Adrenal gland (tissue), 12 donors: Measurements from ENCODE around the gene RABGAP1L. TPM values are rescaled to one million over a fixed set of nuclear protein-coding genes. Genes with fewer than 3 reads are reported as not detected.

Experiments used
- DNase-seq, 7 donors: peaks; one replicate each; pipeline ENCODE4 v3.0.0-alpha.2; 2019 to 2020
- H3K27ac ChIP-seq, 5 donors: fragments of 200-600 bp; sonication (generic) in 4 of 5; 1 replicate in 3 of 5; 2 replicates in 2 of 5; pipeline versions ENCODE4 v1.5.1 to v1.8.0; 2016 to 2020; ENCODE audit warnings: mild to moderate bottlenecking in 1 of 5
- H3K27me3 ChIP-seq: fragments of 200-600 bp; 2 replicates; pipeline ENCODE4 v1.8.0; 2021
- H3K36me3 ChIP-seq, 2 donors: fragments of 200-600 bp; replicated peaks in 1 of 2; 1 replicate in 1 of 2; 2 replicates in 1 of 2; pipeline versions ENCODE4 v1.5.1 to v1.8.0; 2018 to 2022
- H3K4me1 ChIP-seq, 2 donors: fragments of 200-600 bp; replicated peaks in 1 of 2; 1 replicate in 1 of 2; 2 replicates in 1 of 2; pipeline versions ENCODE4 v1.5.1 to v1.8.0; 2018 to 2021
- H3K4me3 ChIP-seq, 4 donors: fragments of 200-600 bp; sonication (generic) in 3 of 4; one replicate each; pipeline ENCODE4 v1.5.1; 2016 to 2018
- H3K9me3 ChIP-seq, 3 donors: fragments of 200-600 bp; sonication (generic) in 1 of 3; replicated peaks in 1 of 3; 1 replicate in 2 of 3; 2 replicates in 1 of 3; pipeline versions ENCODE4 v1.5.1 to v1.8.0; 2016 to 2021
- POLR2A ChIP-seq, 2 donors: fragments of 450-650 bp; IDR thresholded peaks; one replicate each; pipeline ENCODE4 v1.6.1; 2017; ENCODE audit warnings: antibody characterized with exemption in 2 of 2, mild to moderate bottlenecking in 2 of 2, moderate library complexity in 1 of 2
- WGBS, 4 donors: extraction: QIAGEN DNeasy Blood & Tissue Kit in 2 of 4; methylation state at CpG; one replicate each; pipeline versions ENCODE4 v1.1.5 to v1.1.7; 2013 to 2017; 5-methylcytosine and 5-hydroxymethylcytosine counted together
- intact Hi-C, 2 donors: fragments of 100-400 bp; cut with DNase I; formaldehyde crosslinking; loops; one replicate each; pipeline versions ENCODE4 v1.14.1 to v1.15.0; 2022 to 2023
- polyA plus RNA-seq, 3 donors: library from polyadenylated mRNA; stranded (reverse); fragments of 200-250 nt in 2 of 3; fragments of 350-450 nt in 1 of 3; fragmentation: Illumina TruSeq in 1 of 3; extraction: RNeasy Lipid Tissue Mini Kit (QIAGEN cat#74804) in 1 of 3; gene quantifications; one replicate each; pipeline ENCODE4 v1.2.3, GENCODE V29; 2013 to 2014
- total RNA-seq, 9 donors: library from RNA; depleted of rRNA in 4 of 9; stranded (reverse); fragments of >200 nt in 4 of 9; fragments of 120-200 nt in 1 of 9; fragmentation: NEBNext Ultra II Directional in 1 of 9; extraction: Animal tissue kit (Norgen Biotek cat#: 25700) in 1 of 9; gene quantifications; one replicate each; pipeline versions ENCODE4 v1.1.0 to v1.2.4, GENCODE V29; 2013 to 2023
- TF ChIP-seq, protein P1 (sequence below), 6 experiments: fragments of 450-650 bp in 4 of 6; fragments of 200-600 bp in 2 of 6; sonication (generic) in 1 of 6; IDR thresholded peaks; 1 replicate in 5 of 6; 2 replicates in 1 of 6; pipeline versions ENCODE4 v1.5.1 to v1.8.0; 2016 to 2021; ENCODE audit warnings: antibody characterized with exemption in 6 of 6, mild to moderate bottlenecking in 2 of 6, moderate library complexity in 1 of 6
- donor health status: healthy with polysubstance abuse.
- donor health status: Bipolar disorder and iron deficiency.
- donor health status: DM: yes; HTN: yes; CAD: no.
- donor health status: DM: no; HTN: no; CAD: no.
- donor health status: DM: no; HTN: no; CAD: no.
- donor health status: DM: yes; HTN: yes; CAD: no.

RABGAP1L gene
- total and polyA plus RNA-seq, 12 donors, result 10.4 to 29.9 (median 19.7) TPM

DNA sequence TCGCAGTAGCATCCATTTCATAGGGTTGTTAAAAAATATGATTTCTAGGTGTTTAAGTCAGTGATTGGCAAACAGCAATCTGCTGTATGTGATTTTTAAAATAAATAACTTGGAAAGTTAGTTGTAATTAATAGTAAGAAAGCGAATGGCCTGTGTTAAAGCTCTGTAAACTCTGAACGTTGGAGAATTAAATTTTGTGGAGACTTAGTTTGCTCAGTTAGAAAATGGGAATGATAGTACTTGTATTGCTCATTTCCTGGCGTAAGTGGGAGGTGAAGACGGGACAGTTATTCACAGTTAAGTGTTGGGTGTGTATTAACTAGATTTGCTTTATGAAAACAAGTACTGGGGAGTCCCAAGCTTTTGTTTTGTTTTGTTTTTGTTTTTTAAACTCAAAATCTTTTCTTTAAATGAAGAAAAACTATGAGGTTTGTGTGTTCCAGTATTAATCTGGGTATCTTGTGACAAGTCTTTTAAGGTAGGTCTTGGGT lies 841.4 kb downstream of the RABGAP1L start:
- no peak for TF ChIP-seq POLR2A (IDR thresholded peaks at IDR 0.05)
- TF ChIP-seq, protein P1, sequence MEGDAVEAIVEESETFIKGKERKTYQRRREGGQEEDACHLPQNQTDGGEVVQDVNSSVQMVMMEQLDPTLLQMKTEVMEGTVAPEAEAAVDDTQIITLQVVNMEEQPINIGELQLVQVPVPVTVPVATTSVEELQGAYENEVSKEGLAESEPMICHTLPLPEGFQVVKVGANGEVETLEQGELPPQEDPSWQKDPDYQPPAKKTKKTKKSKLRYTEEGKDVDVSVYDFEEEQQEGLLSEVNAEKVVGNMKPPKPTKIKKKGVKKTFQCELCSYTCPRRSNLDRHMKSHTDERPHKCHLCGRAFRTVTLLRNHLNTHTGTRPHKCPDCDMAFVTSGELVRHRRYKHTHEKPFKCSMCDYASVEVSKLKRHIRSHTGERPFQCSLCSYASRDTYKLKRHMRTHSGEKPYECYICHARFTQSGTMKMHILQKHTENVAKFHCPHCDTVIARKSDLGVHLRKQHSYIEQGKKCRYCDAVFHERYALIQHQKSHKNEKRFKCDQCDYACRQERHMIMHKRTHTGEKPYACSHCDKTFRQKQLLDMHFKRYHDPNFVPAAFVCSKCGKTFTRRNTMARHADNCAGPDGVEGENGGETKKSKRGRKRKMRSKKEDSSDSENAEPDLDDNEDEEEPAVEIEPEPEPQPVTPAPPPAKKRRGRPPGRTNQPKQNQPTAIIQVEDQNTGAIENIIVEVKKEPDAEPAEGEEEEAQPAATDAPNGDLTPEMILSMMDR (IDR thresholded peaks at IDR 0.05), result no peak
- DNase-seq, result no peak
- H3K4me3 ChIP-seq, result peak overlapping the region in 2 of 4 donors; percentile 63 to 73
- peak overlapping the region in 4 of 5 donors; percentile 96 to 99 (median 98) for H3K27ac ChIP-seq
- no peaks in the 10 kb centered on the region for H3K36me3 ChIP-seq
- H3K9me3 ChIP-seq, result no peaks in the 10 kb centered on the region
- intact Hi-C loops, result no loop called here
- peaks cover 5 to 37% of the 10 kb centered on the region in 2 donors for H3K4me1 ChIP-seq
- 4 to 8% (median 6%) methylated on average over 5 of the region's 5 CpGs for WGBS, 4 donors
- H3K27me3 ChIP-seq, result no peaks in the 10 kb centered on the region

DNA sequence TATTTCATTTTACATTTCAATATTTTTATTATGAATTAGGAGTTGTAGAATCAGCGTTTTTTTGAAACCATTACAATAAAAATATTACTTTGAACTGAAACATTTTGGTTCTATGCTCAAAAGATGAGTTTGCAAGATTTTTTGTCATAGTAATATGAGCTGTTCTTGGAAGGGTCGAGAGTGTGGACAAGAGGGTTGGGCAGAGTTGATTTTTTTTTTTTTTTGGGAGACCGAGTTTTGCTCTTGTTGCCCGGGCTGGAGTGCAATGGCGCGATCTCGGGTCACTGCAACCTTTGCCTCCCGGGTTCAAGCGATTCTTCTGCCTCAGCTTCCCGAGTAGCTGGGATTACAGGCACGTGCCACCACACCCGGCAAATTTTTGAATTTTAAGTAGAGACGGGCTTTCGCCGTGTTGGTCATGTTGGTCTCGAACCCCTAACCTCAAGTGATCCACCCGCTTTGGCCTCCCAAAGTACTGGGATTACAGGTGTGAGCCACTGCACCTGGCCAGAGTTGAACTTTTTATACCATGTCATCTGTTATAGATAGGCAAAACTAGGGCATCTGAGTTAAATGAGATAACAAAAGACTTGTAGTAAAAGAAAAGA lies 843.7 kb downstream of the RABGAP1L start:
- no peaks in the 10 kb centered on the region for H3K27me3 ChIP-seq
- H3K9me3 ChIP-seq, result no peaks in the 10 kb centered on the region
- no peak overlapping the region for H3K27ac ChIP-seq
- no peak for DNase-seq
- intact Hi-C loops, result no loop called here
- H3K4me3 ChIP-seq, result no peak overlapping the region
- WGBS, 4 donors, result 69 to 93% (median 86%) methylated on average over 15 to 17 of the region's 17 CpGs
- H3K36me3 ChIP-seq, result peaks cover 0 to 12% of the 10 kb centered on the region in 2 donors
- TF ChIP-seq, protein P1 (IDR thresholded peaks at IDR 0.05), result no peak
- TF ChIP-seq POLR2A (IDR thresholded peaks at IDR 0.05), result no peak
- peaks cover 5 to 37% of the 10 kb centered on the region in 2 donors for H3K4me1 ChIP-seq

DNA sequence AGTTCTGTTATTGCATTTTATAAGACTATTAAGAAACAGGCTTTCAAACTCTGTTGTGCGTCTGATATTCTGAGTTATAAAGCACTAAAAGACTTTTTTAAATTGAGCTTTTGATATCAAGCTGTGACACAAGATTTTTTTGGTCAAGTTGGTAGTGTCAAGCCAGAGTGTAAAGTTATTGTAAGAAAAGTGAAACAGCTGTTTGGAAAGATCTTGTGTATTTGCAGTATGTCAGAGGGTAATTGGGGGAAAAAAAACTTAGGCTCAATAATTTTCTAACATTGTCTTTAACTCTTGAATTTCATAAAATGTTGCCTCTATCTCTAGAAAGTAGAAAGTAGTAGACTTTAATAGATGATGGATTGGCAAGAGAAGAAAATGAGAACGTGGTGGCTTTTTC lies 844.2 kb downstream of the RABGAP1L start:
- Histone ChIP-seq H3K4me1 (peaks cover 5 to 37% of the 10 kb centered on the region in 2 donors), H3K27me3 (no peaks in the 10 kb centered on the region), H3K36me3 (peaks cover 0 to 18% of the 10 kb centered on the region in 2 donors), H3K27ac (no peak overlapping the region), H3K4me3 (no peak overlapping the region), H3K9me3 (no peaks in the 10 kb centered on the region)
- no peak for TF ChIP-seq POLR2A (IDR thresholded peaks at IDR 0.05)
- TF ChIP-seq, protein P1 (IDR thresholded peaks at IDR 0.05), result no peak
- intact Hi-C loops, result no loop called here
- no peak for DNase-seq
- WGBS, 4 donors, result 64 to 73% (median 70%) methylated on average over 2 of the region's 2 CpGs

DNA sequence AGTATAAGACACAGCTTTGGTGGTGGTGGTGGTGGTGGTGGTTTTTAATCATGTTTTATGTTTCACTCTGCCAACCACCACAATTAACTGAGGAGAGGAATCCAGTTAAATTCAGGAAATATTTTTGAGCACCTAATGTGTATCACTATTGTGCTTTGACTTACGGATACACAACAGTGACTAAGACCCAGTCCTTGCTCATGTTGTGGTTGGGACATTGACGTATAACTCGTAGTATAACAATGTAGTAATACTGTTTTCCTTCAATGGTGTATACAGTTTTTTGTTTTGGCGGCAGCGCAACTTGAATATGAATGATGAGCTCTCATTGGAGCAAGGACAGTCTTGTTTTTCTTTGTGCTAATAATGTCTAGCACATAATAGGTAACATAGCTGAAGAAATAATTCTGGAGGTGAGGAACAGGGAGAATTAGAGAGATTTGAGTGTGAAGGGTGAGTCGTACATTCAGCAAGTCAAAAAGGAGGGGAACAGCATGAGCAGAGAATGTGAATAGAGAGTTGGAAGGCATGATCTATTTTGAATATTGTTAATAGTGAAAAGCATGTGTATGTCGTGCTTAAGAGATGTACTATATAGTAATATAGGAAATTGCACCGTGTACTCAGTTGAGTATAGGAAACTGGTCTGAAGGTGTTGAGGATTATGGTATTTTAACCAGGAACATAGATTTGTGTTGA lies 845.9 kb downstream of the RABGAP1L start:
- no peak for DNase-seq
- Histone ChIP-seq H3K4me1 (peaks cover 5 to 37% of the 10 kb centered on the region in 2 donors), H3K4me3 (no peak overlapping the region), H3K36me3 (peaks cover 0 to 34% of the 10 kb centered on the region in 2 donors), H3K9me3 (no peaks in the 10 kb centered on the region), H3K27me3 (no peaks in the 10 kb centered on the region), H3K27ac (no peak overlapping the region)
- no peak for TF ChIP-seq POLR2A (IDR thresholded peaks at IDR 0.05)
- TF ChIP-seq, protein P1 (IDR thresholded peaks at IDR 0.05), result no peak
- intact Hi-C loops, result no loop called here
- 92 to 94% (median 93%) methylated on average over 8 of the region's 8 CpGs for WGBS, 4 donors
